GM19238 (cell line): Measurements from ENCODE around the gene PDZD2.

Source experiments
- DNase-seq: peaks from one replicate; pipeline ENCODE4 v3.0.0; 2011; ENCODE audit warnings: low spot score; ENCODE audit not compliant: insufficient read length

Gene PDZD2

DNA sequence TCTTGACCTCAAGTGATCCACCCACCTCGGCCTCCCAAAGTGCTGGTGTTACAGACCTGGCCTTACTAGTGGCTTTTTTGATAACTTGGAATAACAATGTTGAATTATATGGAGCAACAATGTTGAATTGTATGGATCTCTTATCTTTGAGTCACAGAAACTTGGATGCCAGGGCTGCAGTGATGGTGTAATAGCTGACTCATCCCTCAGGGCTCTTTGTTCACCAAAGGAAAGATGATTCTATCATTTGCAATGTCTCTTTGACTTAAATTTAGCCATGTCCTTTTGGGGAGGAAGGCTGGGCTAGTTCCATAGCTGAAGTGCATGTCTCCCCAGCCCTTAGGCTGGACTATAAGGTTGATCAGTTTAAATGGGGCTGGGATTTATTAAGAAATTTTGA is 172.3 kb downstream of the PDZD2 start:
- DNase-seq = no peak

DNA sequence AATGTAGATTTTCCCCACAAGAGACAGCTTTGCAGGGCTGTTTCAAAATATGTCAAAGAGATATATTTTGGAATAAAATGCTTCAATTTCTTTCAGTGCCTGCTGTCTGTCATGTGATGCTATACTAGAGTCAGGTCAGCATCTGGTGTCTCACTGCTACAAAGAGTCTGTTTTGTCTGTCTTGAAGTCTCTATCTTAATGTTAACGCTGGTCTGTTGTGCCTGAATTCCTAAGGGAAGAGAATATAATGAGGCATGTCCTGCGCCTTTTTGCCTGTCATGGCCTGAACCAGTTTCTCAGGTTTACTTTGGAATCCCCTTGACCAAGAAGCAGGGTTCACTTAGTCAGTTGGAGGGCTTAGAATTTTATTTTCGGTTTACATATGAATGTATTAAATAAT is 176.4 kb downstream of the PDZD2 start:
- no peak for DNase-seq

DNA sequence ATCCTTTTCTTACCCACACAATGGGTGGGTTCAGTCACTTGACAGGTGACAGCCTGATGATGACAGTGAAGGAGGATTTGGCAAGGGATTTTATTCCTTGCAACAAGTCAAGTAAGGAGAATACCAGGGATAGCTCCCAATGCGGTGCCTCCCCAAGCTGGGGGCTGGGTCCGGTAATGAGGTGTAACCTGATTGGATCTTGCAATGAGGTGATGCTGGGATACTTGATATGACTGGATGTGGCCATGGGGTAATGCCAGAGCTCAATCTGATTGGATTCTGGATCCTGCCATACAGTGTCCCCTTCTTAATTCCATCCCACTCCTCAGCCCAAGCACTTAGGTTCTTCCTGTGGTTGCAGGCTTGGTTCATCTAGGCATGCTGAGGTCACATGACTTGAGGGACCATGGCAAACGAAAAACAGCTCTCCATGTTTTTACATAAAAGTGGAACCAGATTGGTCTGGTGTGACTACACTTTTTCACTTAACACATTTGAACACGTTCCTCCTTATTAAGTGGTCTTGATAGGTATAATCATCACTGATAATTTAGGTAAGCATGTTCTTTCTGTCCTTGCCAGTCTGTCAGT is 181.1 kb downstream of the PDZD2 start:
- no peak for DNase-seq

DNA sequence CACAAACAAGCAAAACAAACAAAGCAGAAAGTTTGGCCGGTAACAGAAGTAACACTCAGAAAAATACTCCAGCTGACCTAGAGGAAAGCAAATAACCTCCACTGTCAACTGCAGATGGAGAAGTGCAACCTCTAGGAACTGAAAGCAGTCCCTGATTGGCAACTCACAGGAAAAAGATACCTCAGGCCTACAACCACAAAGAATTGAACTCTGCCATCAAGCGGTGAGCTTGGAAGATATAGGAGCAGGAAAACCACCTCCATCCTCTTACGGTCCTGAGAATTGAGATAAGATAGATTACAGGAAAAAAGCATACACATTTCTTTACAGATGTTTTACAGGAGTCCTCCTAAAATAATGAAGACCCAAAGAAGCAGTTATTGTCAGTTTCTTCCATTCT is 184.5 kb downstream of the PDZD2 start:
- DNase-seq = no peak

DNA sequence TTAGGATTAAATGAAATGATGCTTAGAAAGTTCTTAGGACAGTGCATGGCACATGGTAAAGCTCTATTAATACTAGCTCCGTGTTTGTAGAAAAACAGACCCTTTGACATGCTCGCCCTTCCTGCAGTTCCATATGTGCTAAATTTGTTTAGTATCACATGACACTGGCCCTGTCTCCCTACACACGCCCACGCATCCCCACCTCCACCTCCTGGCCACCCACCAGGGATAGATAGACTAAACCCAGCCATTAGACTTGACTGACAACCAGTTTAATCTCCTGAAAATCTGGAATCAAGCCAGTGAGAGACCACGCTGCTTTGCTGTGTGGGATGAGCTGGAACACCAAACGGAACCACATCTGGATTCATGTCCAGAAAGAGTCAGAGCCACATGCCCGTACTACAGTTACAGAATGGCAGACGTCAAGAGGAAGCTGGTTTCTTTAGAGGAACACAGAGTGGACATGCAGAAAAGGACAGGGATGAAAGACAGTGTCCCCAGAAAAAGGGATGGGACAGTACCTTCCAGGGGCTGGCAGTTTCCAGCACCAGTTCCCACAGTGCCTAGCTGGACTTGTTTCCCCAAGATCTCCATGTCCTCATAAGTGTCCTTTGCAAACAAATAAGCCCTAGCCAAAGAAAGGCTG is 186.1 kb downstream of the PDZD2 start:
- DNase-seq = no peak

DNA sequence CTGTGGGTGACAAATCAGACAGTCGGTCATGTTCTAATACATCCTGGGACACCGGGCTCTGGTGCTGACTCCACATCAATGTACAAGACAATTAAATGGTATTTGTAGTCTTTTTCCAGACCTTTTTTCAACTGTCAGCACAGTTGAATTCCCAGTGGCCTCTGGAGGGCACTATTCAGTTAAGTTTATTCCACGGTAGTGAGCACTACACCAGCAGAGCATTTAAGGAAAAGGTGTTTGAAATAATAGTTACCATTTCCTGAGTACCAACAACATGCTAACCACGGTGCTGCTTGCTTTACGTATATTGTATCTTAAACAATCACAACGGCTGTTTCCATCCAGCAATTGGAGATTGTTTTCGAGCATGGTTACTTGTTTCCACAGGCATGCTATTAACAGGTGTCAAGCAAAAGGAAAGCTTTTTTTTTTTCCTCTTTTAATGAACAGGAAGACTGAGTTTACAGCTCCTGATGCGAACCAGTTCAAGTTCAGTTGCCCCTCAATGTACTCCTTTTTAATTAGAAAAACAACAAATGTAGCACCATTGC is 186.7 kb downstream of the PDZD2 start:
- DNase-seq = no peak

DNA sequence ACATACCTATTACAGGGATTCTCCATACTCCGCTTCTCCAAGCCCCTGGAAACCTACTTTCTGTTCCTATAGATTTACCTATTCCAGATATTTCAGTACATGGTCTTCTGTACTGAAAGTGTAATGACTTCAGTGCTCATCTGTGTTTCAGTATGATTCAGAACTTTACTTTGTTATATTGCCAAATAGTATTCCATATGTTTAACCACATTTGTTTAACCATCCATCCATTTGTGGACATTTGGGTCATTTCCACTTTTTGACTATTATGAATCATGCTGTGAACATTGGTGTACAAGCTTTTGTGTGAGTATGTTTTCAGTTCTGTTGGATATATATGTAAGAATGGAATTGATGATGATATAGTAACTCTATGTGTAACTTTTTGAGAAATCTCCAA is 188.9 kb downstream of the PDZD2 start:
- DNase-seq = no peak

DNA sequence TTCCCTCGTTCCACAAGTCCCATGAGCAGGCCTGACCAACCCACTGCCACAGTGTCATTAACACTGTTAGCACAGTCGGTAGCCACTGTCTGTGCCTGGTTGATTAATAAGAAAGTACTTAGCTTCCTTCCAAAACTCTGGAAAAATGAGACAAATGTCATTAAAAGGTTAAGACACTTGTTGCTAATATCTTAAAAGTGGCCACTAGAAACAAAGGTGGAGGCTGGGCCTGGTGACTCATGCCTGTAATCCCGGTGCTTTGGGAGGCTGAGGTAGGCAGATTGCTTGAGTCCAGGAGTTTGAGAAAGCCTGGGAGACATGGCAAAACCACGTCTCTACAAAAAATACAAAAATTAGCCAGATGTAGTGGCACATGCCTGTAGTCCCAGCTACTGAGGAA is 194.0 kb downstream of the PDZD2 start:
- DNase-seq = no peak

DNA sequence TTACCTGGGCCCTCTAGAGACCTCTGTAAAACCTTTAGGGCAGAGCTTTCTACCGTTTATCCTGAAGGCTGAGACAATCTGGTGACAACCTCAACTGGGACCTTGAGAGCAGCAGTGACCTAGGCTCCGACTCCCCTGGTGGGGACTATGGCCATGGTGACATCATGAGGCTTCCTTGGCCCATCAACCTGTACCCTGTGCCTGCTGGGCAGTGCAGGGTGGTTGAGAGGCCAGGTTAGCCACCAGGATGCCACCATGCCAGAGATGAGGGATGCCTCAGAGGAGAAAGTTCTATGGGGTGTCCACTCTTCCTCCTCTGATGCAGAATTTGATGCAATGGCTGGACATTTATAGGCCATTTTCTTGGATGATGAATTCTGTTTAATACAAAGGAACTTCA is 194.8 kb downstream of the PDZD2 start:
- no peak for DNase-seq

DNA sequence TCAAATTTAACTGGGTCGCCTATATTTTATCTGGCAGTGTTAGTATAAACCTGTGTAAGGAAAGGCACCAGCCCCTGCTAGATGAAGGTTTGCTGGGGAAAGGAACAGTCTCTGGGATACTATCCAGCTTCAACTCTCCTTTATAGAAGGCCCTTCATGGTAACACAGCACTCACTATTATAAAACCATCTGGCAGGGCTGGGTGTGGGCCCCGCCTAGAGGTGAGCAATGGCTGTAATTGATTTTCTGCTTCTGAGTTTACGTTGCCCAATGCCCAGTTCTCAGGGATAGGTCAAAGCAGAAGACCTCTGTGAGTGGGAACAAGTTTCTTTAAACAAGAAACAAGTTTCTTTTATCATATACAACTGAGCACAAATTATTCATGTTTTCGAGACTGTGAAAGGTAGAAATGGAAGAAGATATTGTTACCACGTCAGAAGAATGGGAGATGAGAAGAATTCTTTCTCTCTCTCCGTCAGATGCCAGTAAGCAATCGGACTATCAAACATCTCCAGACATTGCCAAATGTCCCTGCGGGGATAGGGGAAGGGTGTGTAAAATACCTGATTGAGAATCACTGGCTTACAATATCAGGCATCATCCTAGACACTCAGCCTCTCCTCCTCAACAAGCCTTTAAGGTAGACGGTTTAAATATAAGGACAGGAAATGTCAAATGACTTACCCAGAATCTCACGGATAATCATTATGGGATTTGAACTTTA is 205.9 kb downstream of the PDZD2 start:
- no peak for DNase-seq

DNA sequence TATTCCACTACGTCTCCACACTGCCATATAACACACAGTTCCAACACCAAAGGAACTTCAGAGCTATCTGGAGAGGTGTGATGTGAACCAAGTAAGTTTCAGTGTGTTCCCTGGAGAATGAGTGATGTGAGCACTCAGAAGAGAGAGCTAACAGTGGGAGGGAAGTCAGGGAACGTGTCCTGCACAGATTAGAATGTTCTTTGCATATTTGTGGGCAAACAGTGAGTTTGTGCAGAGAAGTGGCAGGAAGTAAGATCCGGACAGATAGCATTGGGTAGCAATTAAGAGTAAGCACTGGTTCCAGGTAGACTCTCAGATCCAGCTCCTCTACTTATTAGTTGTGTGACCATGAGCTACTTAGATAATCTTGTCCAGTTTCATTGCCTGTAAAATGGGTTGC is 206.4 kb downstream of the PDZD2 start:
- no peak for DNase-seq

DNA sequence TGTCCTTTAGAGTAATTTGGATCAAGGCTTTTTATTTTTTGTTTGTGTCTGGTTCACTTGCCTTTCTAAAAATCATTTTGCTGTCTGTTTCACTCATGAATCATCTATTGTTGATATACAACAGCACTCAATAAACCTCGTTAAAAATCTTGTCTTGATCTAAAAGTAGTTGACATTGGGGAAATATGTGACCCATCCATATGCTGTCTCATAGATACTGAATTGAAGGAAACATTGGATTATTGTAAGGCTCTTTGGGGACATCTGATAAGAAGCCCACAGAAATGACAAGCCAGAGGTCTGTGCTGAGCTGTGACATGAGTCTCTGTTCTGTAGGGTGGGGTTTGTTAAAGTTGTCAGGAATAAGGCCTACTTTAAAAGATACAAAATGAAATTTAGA is 208.0 kb downstream of the PDZD2 start:
- DNase-seq = no peak

DNA sequence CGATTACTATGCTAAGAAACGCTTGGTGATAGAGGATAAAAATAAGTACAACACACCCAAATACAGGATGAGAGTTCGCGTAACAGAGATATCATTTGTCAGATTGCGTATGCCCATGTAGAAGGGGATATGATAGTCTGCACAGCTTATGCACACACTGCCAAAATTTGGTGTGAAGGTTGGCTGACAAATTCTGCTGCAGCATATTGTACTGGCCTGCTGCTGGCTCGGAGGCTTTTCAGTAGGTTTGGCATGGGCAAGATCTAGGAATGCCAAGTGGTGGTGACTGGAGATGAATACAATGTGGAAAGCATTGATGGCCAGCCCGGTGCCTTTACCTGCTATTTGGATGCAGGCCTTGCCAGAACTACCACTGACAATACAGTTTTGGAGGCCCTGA is 208.4 kb downstream of the PDZD2 start:
- no peak for DNase-seq

DNA sequence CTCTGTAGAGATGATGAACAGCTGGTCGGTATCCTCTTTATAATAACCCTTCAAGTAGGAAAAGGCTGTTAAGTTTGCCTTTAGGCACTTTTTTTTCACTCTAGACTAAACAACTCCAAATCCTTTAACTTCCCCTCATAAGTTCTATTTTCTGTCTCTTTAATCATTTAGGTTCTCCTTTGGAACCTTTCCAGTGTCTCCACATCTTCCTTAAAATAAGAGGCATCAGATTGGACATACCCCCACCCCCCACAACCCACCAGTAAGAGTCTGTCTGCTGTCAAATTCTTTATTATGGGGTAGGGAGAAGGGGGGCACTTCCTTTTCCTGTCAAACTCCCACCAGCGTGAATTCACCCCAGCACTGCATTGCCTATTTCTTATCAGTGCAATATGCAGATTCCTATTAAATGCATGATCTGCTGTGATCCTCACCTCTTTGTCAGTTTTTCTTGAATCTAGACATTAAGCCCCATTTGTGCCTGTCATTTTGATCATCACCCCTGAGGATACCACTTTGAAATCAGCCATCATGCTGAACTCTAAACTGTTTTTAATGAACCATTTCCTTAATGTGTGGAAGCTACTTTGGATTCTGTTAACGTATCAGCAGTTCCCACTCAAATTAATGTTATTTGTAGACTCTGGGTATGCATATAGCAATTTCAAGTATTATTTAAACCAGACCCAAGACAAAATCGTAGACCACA is 212.2 kb downstream of the PDZD2 start:
- no peak for DNase-seq

DNA sequence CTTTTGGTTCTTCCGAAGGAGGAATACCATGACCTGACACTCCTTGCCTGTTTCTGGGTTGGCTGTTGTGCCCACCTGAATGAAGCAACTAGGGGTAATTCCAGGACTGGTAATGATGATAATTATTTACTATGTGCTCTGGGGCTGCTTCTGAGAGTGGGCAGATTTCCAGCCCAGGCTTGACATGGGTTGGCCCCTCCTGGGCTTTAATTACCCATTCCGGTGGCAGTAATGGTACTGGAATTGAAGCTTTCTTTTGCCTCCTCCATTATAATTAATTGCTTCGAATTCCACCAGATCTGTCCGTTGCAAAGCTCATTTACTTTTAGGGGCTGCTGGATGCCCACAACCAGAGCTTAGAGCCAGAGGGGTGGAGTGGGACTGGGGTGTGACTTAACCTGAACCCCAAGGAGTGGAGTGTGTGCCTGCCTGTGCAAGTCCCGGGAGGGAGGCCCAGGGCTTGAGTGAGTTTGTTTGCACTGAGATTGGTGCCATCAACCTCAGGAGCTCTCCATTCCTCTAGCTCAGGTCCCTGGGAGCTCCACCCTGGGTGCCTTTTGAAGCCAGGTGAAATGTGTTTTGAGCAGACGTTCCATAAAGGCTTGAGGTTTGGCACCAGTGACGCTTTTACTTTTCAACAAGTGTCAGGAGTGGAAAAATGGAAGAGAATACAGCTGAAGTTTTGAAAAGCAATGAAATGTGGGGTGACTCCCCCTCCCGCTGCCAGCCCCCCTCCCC is 214.6 kb downstream of the PDZD2 start:
- no peak for DNase-seq

DNA sequence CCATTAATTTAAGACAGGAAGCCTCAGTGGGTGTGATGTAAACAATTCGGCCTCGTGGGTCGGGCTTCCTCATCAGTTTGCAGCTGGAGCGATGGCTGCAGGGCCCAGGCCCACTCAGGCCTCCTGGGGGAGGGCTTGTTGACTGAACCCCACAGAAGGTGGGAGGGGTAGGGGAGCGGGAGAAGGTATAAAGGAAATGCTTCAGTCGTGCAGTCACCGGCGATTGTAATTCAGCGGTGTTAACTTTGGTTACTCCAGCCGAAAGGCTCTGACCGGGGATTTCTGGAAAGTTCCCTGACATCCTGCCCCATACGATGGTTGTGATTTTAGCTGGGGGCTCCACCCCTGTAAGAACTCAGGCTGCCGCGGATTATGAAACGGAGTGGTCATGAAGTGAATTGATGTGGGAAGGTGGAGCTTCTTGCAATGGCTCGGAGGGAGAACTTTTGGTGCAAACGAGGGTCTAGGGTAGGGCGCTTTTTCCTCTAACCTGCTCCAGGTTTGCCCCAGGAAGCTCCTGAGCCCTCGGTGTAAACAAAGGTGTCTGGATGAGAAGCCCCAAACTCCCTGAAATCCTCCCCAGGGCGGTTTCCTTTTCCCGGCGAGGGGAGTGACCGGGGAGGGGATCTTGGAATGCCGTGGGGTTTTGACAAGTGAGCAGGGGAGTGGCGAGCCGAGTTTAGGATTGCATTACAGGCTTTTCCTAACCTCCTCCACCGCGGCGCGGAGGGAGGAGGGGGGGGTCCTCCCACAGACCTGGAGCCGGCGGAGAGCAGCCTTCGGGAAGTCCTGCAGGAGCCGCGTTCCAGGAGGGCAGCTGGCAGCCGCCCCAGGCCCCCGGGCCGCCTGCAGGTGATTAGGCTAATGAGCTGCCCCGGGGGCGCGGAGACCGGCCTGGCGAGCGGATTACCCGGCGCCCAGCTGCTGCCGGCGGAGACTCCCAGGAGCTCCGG is 215.5 kb downstream of the PDZD2 start:
- DNase-seq = no peak

DNA sequence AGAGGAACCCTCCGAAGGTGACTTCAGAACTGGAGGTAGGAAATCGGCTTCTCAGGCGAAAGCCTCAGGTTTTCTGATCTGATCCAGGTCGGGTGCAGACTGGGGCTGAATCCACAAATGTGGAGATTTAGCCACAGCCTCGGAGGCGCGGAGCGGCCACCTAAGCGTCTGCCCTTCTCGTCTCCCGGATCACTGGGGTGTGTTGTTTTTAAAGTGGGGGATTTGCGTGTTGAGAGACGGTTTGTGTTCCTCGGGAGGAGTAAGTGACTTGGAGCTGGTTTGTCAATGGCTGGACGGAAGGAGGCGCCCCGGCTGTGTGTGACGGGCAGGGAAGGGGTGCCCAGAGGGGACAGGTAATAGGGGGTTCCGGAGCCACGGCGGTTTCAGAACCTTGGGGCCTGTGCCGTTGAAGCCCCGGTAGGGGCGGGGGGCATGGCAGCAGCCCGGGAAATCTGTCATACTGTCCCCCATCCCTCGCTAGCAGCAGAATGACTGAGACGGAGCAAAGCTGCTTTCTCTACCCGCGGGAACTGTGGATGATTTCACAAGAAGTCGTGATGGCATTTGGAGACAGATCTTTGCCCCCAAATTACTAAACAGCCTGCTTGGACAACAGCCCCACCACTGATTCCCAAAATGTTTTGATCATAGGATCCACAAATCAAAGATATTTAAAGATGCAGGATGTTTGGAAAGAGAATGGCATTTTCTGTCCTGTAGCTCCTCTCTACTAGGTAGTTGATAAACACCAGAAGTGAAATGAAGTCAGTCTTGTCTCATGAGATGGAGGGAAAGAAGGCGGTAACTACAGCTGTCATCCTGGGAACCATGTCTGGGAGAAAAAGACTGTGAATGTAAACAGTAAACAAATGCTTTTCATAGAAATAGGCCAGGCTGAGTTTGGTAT is 216.5 kb downstream of the PDZD2 start:
- DNase-seq = no peak

DNA sequence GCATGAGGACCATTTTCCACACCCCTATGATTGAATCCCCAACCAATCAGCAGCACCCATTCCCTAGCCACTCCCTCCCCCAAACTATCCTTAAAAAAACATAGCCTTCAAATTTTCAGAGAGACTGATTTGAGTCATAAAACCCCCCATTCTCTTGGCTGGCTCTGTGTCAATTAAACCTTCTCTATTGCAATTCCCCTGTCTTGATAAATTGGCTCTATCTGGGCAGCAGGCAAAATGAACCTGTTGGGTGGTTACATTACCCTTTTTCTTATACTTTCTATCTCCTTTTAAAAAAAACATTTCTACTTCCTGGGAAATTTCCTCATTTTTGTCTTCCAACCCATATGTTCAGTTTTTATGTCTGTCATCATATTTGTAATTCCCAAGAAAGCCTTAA is 220.2 kb downstream of the PDZD2 start:
- no peak for DNase-seq

DNA sequence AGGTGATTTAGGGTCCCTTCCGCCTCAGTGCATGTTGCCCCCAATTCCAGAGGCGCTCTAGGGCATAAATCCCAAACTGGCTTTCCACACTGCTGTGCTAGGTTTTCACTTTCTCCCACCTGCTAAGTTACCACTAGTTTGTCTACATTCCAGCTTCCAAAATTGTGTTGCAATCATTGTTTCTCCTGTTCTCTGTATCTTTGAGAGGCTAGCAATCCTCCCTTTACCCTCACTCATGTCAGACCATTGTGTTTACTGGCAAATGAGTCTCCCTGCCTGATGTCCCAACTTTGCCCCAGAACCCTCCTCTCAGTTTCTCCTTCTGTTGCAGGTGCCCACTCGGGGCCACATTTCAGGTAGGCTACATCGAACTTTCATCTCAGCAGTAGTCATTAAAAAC is 221.3 kb downstream of the PDZD2 start:
- DNase-seq = no peak
